Lower lobe of right lung (tissue), 2 donors: ENCODE results near the gene PTPRK. TPM values are rescaled to one million over a fixed set of nuclear protein-coding genes. Genes with fewer than 3 reads are reported as not detected.

Source experiments
- ATAC-seq, 2 donors: fragments of 200-7000 bp; cut with Tn5 transposase; one replicate each; pipeline ENCODE4 v1.9.1; 2020 to 2022; ENCODE audit warnings: mild to moderate bottlenecking in 2 of 2, moderate library complexity in 2 of 2
- DNase-seq: peaks from one replicate; pipeline ENCODE4 v3.0.0-alpha.2; 2020
- H3K27ac ChIP-seq: fragments of 200-600 bp; one replicate; pipeline ENCODE4 v1.8.0; 2022
- H3K27me3 ChIP-seq: fragments of 200-600 bp; one replicate; pipeline ENCODE4 v1.8.0; 2022; ENCODE audit warnings: low read depth
- H3K36me3 ChIP-seq: fragments of 200-600 bp; one replicate; pipeline ENCODE4 v1.8.0; 2022; ENCODE audit warnings: mild to moderate bottlenecking
- H3K4me1 ChIP-seq: fragments of 200-600 bp; one replicate; pipeline ENCODE4 v1.8.0; 2022
- H3K4me3 ChIP-seq: fragments of 200-600 bp; one replicate; pipeline ENCODE4 v1.8.0; 2022; ENCODE audit warnings: mild to moderate bottlenecking
- H3K9me3 ChIP-seq: fragments of 200-600 bp; one replicate; pipeline ENCODE4 v1.8.0; 2022
- CTCF ChIP-seq: fragments of 200-600 bp; IDR thresholded peaks from one replicate; pipeline ENCODE4 v1.8.0; 2022; ENCODE audit warnings: antibody characterized with exemption, mild to moderate bottlenecking
- intact Hi-C: fragments of 100-400 bp; cut with DNase I; formaldehyde crosslinking; loops from one replicate; pipeline ENCODE4 v1.11.0; 2022
- total RNA-seq: library from RNA; stranded (reverse); fragmentation: NEBNext Ultra II Directional; extraction: Animal tissue kit (Norgen Biotek cat#: 25700); gene quantifications from one replicate; pipeline ENCODE4 v1.2.1, GENCODE V29; 2021
- donor health status: DM: no; HTN: yes; CAD: no; lungs with severe emphysema.

PTPRK gene
- total RNA-seq, 1 donor from 2014 or later = 62.7 TPM

- Histone ChIP-seq H3K27me3 (no peaks in the 10 kb centered on the region), H3K27ac (no peak overlapping the region), H3K36me3 (no peaks in the 10 kb centered on the region), H3K9me3 (no peaks in the 10 kb centered on the region), H3K4me1 (peaks cover 25% of the 10 kb centered on the region), H3K4me3 (no peak overlapping the region)
- TF ChIP-seq CTCF = no peak
- intact Hi-C loops = no loop called here
- ATAC-seq (no peak), DNase-seq (no peak)
Observed at GRCh38 chr6:128500749-128501600, 19.4 kb downstream of the PTPRK start.

GRCh38 chr6:128500014-128500413 lies 20.4 kb downstream of the PTPRK start:
- H3K27me3 ChIP-seq = no peaks in the 10 kb centered on the region
- DNase-seq = no peak
- no peaks in the 10 kb centered on the region for H3K36me3 ChIP-seq
- ATAC-seq = no peak
- intact Hi-C loops = no loop called here
- no peak overlapping the region for H3K27ac ChIP-seq
- H3K4me1 ChIP-seq = peaks cover 20% of the 10 kb centered on the region
- no peak overlapping the region for H3K4me3 ChIP-seq
- TF ChIP-seq CTCF = no peak
- H3K9me3 ChIP-seq = no peaks in the 10 kb centered on the region

GRCh38 chr6:128499079-128499731 lies 21.2 kb downstream of the PTPRK start:
- H3K4me3 ChIP-seq = no peak overlapping the region
- TF ChIP-seq CTCF = no peak
- H3K36me3 ChIP-seq = no peaks in the 10 kb centered on the region
- no peaks in the 10 kb centered on the region for H3K9me3 ChIP-seq
- H3K27me3 ChIP-seq = no peaks in the 10 kb centered on the region
- DNase-seq (no peak), ATAC-seq (peak in 1 of 2 donors; percentile 34)
- no peak overlapping the region for H3K27ac ChIP-seq
- peaks cover 20% of the 10 kb centered on the region for H3K4me1 ChIP-seq
- intact Hi-C loops = no loop called here

- Histone ChIP-seq H3K9me3 (no peaks in the 10 kb centered on the region), H3K36me3 (no peaks in the 10 kb centered on the region), H3K4me1 (peaks cover 20% of the 10 kb centered on the region), H3K27me3 (no peaks in the 10 kb centered on the region), H3K4me3 (no peak overlapping the region), H3K27ac (no peak overlapping the region)
- intact Hi-C loops = no loop called here
- ATAC-seq (no peak), DNase-seq (no peak)
- TF ChIP-seq CTCF = no peak
Observed at GRCh38 chr6:128498234-128498633, 22.2 kb downstream of the PTPRK start.

- ATAC-seq = no peak
- no peak for DNase-seq
- no peaks in the 10 kb centered on the region for H3K27me3 ChIP-seq
- intact Hi-C loops = no loop called here
- peaks cover 26% of the 10 kb centered on the region for H3K4me1 ChIP-seq
- H3K36me3 ChIP-seq = no peaks in the 10 kb centered on the region
- H3K9me3 ChIP-seq = no peaks in the 10 kb centered on the region
- no peak overlapping the region for H3K4me3 ChIP-seq
- TF ChIP-seq CTCF = no peak
- H3K27ac ChIP-seq = no peak overlapping the region
Observed at GRCh38 chr6:128495536-128496333, 24.7 kb downstream of the PTPRK start.
